HG02970 (cell line): ENCODE measurements around the gene CUX1.
"Not testable (repeated sequence)": the region's sequence is repeated elsewhere in the genome, so short reads cannot be mapped to it uniquely, and the experiment has no call there.

Source experiments
- ATAC-seq: cut with Tn5 transposase; IDR thresholded peaks from one replicate; pipeline ENCODE4 v1.9.1; 2021; ENCODE audit warnings: mild to moderate bottlenecking, moderate library complexity, moderate number of reproducible peaks; ENCODE audit not compliant: unreplicated experiment, low FRiP score

Gene CUX1

DNA sequence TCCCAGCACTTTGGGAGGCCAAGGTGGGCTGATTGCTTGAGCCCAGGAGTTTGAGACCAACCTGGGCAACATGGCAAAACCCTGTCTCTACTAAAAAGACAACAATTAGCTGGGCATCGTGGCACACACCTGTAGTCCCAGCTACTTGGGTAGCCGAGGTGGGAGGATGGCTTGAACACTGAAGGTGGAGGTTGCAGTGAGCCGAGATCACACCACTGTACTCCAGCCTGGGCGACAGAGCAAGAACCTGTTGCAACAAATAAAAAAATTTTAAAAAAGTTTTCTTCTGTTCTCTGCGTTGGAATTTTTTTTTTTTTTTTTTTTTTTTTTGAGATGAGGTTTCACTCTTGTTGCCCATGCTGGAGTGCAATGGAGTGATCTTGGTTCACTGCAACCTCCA, 34.9 kb downstream of the CUX1 start:
- not testable (repeated sequence) for ATAC-seq

GRCh38 chr7:101853684-101854083, 36.3 kb downstream of the CUX1 start:
- ATAC-seq = no peak

DNA sequence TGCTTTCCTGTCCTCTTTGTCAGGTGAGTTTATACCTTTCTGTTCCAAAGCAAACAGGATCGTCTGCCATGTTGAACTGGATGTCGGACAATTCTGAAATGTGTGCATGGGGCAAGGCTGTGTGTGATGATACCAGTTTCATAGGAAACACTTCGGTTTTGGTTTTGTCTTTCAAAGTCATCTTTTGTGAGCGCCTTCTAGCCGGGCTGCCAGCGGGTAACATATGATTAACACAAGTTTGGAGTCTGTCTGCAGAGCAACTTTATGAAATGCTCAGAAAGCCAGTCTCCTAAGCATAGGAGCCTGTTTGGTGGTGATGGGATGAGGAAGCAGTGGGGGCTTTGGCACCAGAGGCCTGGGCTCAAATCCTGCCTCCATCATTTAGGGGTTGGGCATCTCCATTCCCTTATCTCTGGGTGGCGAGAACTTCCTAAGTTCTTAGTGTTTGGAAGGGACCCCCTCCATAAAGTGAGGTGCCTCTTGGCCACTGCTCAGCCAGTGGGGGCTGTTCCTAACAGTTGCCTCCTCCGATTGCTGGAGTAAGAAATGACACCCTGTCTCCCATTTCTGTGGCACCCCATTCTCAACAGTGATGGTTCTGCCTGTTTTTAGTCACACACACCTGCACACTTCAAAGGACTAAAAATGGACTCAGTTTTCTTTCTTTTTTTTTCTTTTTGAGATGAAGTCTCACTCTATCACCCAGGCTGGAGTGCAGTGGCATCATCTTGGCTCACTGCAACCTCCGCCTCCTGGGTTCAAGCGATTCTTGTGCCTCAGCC, 36.8 kb downstream of the CUX1 start:
- no peak for ATAC-seq

GRCh38 chr7:101856473-101857357, 39.3 kb downstream of the CUX1 start:
- ATAC-seq = peak; percentile 86

DNA sequence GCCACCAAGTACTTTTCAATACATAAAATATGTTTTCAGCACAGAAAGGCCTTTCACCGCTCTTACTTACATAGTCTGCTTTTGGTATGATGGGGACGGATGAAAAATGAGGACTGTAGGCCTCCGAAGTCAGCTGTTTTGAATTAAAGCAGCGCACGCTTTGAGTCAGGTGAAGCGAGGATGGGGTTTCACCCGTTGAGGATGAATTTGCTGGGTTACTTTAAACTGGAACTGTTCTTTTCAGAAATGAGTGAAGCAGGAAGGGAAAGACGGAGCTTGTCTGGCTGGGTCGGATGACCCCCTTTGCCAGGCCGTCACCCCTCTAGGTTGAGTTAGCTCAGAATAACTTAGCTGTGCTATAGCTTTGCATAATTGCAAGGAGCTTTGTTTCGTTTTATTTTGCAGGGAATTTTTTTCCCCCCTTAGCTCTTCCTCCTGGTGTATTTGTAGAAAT, 40.0 kb downstream of the CUX1 start:
- ATAC-seq = peak; percentile 23

DNA sequence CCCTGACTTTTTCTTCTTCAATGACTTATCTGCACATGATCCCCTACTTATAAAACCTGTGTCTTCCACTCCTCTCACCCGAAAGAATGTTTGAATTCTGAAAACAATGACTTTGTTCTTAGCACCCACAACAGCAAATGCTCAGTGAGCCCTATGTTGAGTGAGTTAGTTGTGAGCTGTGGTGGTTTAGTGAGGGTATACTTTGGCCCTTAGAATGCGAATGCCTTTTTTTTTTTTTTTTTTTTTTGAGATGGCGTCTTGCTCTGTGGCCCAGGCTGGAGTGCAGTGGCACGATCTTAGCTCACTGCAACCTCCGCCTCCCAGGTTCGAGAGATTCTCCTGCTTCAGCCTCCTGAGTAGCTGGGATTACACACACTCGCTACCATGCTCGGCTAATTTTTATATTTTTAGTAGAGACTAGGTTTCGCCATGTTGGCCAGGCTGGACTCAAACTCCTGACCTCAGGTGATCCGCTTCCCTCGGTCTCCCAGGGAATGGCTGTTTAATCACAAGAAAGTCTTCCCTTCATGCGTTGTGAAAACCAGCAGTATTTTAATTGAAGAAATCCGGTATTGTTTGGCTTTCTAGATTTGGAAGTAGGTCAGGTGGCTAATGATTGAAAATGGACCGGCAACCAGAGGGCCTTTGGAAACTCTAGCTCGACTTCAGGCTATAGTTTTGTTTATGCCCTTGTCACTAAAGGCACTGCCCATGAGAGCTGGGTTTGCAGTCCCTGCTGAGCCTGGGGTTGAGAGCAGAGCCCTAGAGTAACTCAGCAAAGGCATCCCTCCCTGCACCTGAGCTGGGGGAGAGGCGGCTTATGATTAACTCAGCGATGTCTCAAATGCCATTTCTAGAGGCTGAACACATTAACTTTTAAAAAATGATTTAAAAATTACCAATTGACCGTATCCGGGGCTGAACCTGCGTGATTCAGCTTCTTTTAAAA, 41.3 kb downstream of the CUX1 start:
- ATAC-seq = no peak

DNA sequence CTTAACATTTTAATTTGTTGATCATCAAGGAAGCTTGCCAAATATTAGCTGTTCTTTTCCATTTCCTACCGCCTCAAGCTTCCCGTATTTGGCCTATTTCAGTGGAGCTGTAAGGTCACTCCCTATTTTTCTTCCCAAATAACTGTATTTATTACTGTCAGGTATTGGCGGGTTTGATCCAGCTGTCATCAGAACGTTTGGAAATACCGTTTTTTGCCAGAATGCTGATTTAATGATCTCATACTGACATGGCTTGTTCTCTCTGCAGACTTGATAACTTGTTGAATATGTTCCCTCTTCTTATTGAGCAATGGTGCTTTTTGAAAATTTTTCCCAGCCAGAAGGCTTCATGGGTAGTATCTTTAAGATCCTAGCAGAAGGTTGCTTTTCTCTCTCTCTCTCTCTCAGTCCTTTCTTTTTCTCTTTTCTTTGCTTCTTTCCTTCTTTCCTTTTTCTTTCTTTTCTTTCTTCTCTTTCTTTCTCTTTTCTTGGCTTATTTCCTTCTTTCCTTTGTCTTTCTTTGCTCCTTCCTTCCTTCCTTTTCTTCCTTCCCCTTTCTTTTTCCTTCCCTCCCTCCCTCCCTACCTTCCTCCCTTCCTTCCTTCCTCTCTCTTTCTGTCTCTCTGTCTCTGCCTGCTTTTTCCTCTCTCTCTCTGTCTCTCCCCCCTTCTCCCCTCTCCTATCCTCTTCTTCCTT, 42.1 kb downstream of the CUX1 start:
- ATAC-seq = no peak

- no peak for ATAC-seq
Observed at GRCh38 chr7:101860316-101861217, 43.1 kb downstream of the CUX1 start.

DNA sequence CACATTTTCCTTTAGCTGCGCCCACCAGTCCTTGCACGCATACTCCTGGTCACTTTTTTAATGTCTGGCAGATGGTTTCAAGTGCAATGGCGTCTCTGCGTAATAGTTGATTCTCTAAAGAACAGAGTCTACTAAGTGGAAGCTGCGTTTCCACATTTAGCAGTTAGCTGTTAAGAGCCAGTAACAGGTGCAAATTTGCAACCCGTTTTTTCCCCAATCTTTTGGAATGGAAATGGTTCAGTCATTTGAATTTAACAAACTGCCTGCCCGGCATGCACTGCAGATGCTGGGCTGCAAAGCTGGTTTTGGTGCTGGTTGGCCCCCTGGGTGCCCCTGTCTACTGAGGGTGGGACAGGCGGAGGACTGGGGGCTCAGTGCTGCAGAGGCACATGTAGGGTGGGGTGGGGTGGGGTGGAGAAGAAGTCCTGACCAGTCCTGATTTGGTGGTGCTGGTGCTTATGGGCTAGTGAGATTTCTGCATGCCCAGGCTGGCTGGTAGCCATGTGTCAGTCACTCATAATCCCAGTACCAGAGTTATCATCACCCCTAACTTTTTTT, 43.9 kb downstream of the CUX1 start:
- no peak for ATAC-seq

GRCh38 chr7:101862280-101863220, 45.1 kb downstream of the CUX1 start:
- ATAC-seq = no peak

DNA sequence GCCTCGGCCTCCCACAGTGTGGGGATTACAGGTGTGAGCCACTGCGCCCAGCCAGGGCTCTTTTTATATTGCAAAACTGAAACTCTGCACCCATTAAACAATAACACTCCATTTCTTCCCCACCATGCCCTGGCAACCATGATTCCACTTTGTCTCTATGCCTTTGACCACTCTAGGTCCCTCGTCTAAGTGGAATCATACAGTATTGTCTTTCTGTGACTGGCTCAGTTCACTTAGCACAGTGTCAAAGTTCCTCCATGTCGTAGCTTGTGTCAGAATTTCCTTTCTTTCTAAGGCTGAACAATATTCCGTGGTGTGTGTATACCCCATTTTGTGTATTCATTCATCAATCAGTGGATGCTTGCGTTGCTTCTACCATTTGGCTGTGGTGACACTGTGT, 46.2 kb downstream of the CUX1 start:
- ATAC-seq = no peak

DNA sequence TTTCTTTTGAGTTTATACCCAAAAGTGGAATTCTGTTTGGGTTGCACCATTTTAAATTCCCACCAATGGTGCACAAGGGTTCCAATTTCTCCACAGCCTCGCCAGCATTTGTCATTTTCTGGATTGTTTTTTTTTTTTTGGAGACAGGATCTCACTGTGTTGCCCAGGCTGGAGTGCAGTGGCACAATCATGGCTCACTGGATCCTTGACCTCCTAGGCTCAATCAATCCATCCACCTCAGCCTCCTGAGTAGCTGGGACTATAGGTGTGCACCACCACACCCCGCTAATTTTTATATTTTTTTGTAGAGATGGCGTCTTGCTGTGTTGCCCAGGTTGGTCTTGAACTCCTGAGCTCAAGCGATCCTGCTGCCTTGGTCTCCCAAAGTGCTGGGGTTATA, 46.6 kb downstream of the CUX1 start:
- ATAC-seq = no peak

DNA sequence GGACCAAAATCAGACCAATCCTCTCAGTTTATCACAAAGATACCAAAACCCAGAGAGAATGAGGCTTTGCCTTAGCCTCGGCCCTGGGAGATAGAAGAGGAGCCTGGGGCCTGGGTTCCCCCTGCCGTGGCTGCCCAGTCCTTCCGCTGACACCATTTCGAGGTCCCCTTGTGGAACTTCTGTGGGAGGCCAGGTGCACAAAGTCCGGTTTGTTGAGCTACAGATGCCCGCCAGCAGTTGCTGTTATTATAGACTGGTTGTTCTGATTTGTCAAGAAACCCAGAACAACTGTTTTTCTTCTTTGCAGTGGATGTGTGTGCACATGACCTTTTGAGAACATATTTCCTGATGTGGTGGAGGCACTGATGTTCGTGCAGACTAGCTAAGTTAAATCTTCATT, 47.6 kb downstream of the CUX1 start:
- no peak for ATAC-seq

DNA sequence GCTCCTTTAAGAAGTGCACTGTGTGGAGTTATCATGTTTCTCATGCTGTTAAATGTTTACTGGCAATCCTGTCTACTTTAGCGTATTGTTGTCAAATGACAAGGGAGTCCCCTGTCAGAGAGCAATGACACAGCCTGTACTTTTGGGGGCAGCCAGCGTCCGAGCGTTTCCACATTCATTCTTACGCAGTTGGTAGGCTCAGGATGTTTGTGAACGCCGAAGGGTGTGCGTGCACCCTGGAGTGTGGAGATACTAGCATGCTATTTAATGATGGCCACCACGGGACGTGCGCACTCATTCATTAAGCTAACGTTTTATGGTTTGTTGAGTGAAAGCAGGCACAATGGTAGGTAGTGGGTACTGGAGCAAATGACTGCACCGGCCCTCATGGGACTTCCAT, 48.0 kb downstream of the CUX1 start:
- no peak for ATAC-seq

DNA sequence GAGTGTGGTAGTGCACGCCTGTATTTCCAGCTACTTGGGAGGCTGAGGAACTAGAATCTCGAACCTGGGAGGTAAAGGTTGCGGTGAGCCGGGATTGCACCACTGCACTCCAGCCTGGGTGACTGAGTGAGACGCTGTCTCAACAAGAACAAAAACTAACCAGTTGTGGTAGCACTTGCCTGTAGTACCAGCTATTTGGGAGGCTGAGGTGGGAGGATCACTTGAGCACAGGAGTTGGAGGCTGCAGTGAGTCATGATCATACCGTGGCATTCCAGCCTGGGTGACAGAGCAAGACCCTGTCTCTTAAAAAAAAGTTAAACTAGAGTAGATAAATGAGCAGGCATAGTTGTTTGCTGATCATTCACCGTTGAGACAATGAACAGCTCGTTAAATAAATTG, 48.9 kb downstream of the CUX1 start:
- no peak for ATAC-seq

DNA sequence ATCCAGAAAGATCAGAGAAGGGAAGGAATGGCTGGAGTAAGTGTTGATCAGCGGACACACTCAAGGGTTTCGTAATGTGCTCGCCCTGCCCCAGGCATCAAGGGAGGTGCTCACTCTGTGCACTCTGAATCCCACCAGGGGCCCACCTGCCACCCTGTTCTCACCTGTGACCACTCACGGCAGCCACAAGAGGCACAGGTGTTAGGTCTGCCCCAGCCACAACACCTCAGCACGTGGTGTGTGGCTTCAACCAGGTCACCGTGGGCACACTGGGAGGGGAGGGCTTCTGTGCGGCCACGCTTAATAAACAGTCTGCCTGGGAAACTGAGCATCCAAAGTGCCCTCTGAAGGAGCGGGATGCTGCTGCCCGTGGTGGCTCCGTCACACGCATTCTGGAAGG, 49.8 kb downstream of the CUX1 start:
- ATAC-seq = no peak

DNA sequence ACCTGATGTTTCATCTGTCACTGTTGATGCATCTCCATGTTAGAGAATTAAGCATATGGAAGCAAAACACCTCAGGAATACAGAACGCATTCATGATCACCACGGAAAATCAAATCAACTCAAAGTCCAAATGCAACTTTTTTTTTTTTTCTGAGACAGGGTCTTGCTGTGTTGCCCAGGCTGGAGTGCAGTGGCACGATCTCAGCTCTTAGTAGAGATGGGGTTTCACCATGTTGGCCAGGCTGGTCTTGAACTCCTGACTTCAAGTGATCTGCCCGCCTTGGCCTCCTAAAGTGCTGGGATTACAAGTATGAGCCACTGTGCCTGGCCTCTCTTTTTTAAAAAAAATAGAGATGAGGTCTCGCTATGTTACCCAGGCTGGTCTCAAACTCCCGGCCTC, 50.3 kb downstream of the CUX1 start:
- ATAC-seq = not testable (repeated sequence)
